Karpas-422 (cell line): ENCODE data around the gene TMEM238L. TPM values are rescaled to one million over a fixed set of nuclear protein-coding genes. Genes with fewer than 3 reads are reported as not detected.

Experiments
- DNase-seq: peaks from one replicate; pipeline ENCODE4 v3.0.0-alpha.2; 2015
- H2AFZ ChIP-seq: fragments of 200-600 bp; sonication (generic); 2 replicates; pipeline ENCODE4 v1.6.1; 2014; ENCODE audit warnings: antibody characterized with exemption, low read length, mixed read lengths
- H3K27ac ChIP-seq: fragments of 200-600 bp; sonication (generic); 2 replicates; pipeline ENCODE4 v1.5.1; 2014; ENCODE audit warnings: mild to moderate bottlenecking, low read length, moderate library complexity
- H3K27me3 ChIP-seq: fragments of 200-600 bp; sonication (generic); 2 replicates; pipeline ENCODE4 v1.6.1; 2014; ENCODE audit warnings: low read length, mixed read lengths
- H3K36me3 ChIP-seq: fragments of 200-600 bp; sonication (generic); 2 replicates; pipeline ENCODE4 v1.6.1; 2014; ENCODE audit warnings: low read length, mixed read lengths; ENCODE audit not compliant: insufficient read depth
- H3K4me1 ChIP-seq: fragments of 200-600 bp; sonication (generic); 2 replicates; pipeline ENCODE4 v1.6.1; 2014; ENCODE audit warnings: mild to moderate bottlenecking, low read length, mixed read lengths
- H3K4me2 ChIP-seq: fragments of 200-600 bp; sonication (generic); 2 replicates; pipeline ENCODE4 v1.6.1; 2014; ENCODE audit warnings: low read length, low read depth, mild to moderate bottlenecking; ENCODE audit not compliant: poor library complexity, severe bottlenecking
- H3K4me3 ChIP-seq: fragments of 200-600 bp; sonication (generic); 2 replicates; pipeline ENCODE4 v1.5.1; 2014; ENCODE audit warnings: mild to moderate bottlenecking, antibody characterized with exemption, low read length, mixed read lengths
- H3K79me2 ChIP-seq: fragments of 200-600 bp; sonication (generic); 2 replicates; pipeline ENCODE4 v1.6.1; 2014; ENCODE audit warnings: mild to moderate bottlenecking, low read length, mixed read lengths
- H3K9ac ChIP-seq: fragments of 200-600 bp; sonication (generic); 2 replicates; pipeline ENCODE4 v1.6.0; 2014; ENCODE audit warnings: low read length
- H3K9me2 ChIP-seq: fragments of 200-600 bp; sonication (generic), shearing (Covaris generic); replicated peaks from 2 replicates; pipeline ENCODE4 v1.6.0; 2014; ENCODE audit warnings: mild to moderate bottlenecking, low read length, moderate library complexity; ENCODE audit not compliant: insufficient read depth
- H3K9me3 ChIP-seq: fragments of 300-700, 200-600 bp; sonication (generic); 2 replicates; pipeline ENCODE4 v1.6.1; 2014; ENCODE audit warnings: low read length, mixed read lengths
- H4K20me1 ChIP-seq: fragments of 200-600 bp; sonication (generic); 2 replicates; pipeline ENCODE4 v1.6.1; 2014; ENCODE audit warnings: mild to moderate bottlenecking, antibody characterized with exemption, low read length, low read depth; ENCODE audit not compliant: insufficient read depth
- total RNA-seq: library from RNA; depleted of rRNA; stranded (reverse); fragments of >200 nt; shearing (Covaris generic); gene quantifications from 2 replicates; pipeline ENCODE4 v1.2.3, GENCODE V29; 2014; ENCODE audit warnings: low replicate concordance

The TMEM238L gene
- total RNA-seq, 1 experiment from 2014 or later = not detected

- Histone ChIP-seq H3K79me2 (no peaks in the 10 kb centered on the region), H3K36me3 (no peaks in the 10 kb centered on the region), H3K4me1 (no peaks in the 10 kb centered on the region), H3K27me3 (no peaks in the 10 kb centered on the region), H3K27ac (no peak overlapping the region), H3K9me2 (no peaks in the 10 kb centered on the region), H3K9ac (no peak overlapping the region), H3K4me2 (no peak overlapping the region), H3K9me3 (no peaks in the 10 kb centered on the region), H2AFZ (no peak overlapping the region), H3K4me3 (no peak overlapping the region), H4K20me1 (no peaks in the 10 kb centered on the region)
- DNase-seq = no peak
These were observed 48.9 kb downstream of the TMEM238L start for GRCh38 chr17:10754861-10755591.

GRCh38 chr17:10754109-10754508 lies 49.8 kb downstream of the TMEM238L start:
- Histone ChIP-seq H3K9me3 (no peaks in the 10 kb centered on the region), H3K9ac (no peak overlapping the region), H3K27ac (no peak overlapping the region), H3K4me3 (no peak overlapping the region), H3K79me2 (no peaks in the 10 kb centered on the region), H4K20me1 (no peaks in the 10 kb centered on the region), H2AFZ (no peak overlapping the region), H3K4me1 (no peaks in the 10 kb centered on the region), H3K27me3 (no peaks in the 10 kb centered on the region), H3K9me2 (no peaks in the 10 kb centered on the region), H3K36me3 (no peaks in the 10 kb centered on the region), H3K4me2 (no peak overlapping the region)
- peak; percentile 78 for DNase-seq

DNA sequence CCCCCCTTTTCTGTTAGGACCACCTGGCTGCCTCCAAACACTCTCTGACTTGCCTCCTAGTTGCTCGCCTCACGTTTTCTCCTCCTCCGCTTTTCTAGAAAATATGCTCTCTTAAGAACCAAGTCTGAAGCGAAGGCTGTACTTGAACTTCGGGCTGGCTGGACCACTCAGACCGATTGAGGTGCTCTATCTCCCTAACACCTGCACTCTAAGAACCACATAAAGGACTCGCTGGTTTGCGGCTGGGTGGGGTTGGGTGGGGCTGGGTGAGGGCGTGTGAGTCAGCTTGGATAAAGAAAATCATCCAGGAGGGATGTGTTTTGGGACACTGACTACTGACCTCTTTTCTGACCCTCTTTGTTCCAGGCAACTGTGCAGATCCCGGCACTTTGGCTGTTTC lies 51.2 kb downstream of the TMEM238L start:
- no peaks in the 10 kb centered on the region for H3K27me3 ChIP-seq
- no peak overlapping the region for H3K27ac ChIP-seq
- no peak overlapping the region for H3K9ac ChIP-seq
- DNase-seq = no peak
- no peaks in the 10 kb centered on the region for H3K4me1 ChIP-seq
- H3K9me3 ChIP-seq = no peaks in the 10 kb centered on the region
- no peak overlapping the region for H2AFZ ChIP-seq
- no peaks in the 10 kb centered on the region for H3K36me3 ChIP-seq
- H4K20me1 ChIP-seq = no peaks in the 10 kb centered on the region
- no peaks in the 10 kb centered on the region for H3K79me2 ChIP-seq
- H3K4me3 ChIP-seq = no peak overlapping the region
- H3K9me2 ChIP-seq = no peaks in the 10 kb centered on the region
- H3K4me2 ChIP-seq = no peak overlapping the region

DNA sequence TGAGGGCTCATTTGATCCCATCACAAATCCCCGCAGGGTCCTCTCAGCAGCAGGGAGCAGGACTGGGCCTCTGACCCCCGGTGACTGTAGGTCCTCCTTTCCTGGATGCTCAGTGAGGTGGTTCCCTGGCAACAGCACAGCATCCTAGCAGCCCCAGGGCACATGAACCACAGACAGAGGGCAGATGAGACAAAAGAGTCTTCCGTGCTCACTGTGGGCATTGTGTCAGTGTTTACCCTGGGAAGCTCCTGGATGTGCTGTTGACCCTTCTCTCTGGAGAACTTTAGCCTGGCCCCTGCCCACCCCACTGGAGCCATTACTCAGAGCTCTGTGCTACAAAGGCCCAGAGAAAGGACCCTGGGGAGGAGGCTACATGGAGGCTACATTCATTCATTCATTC lies 52.3 kb downstream of the TMEM238L start:
- Histone ChIP-seq H3K79me2 (no peaks in the 10 kb centered on the region), H3K9me3 (no peaks in the 10 kb centered on the region), H3K36me3 (no peaks in the 10 kb centered on the region), H3K4me2 (no peak overlapping the region), H3K4me1 (no peaks in the 10 kb centered on the region), H3K9ac (no peak overlapping the region), H3K27ac (no peak overlapping the region), H4K20me1 (no peaks in the 10 kb centered on the region), H3K4me3 (no peak overlapping the region), H3K9me2 (no peaks in the 10 kb centered on the region), H3K27me3 (no peaks in the 10 kb centered on the region), H2AFZ (no peak overlapping the region)
- DNase-seq = no peak

- no peaks in the 10 kb centered on the region for H4K20me1 ChIP-seq
- no peaks in the 10 kb centered on the region for H3K9me2 ChIP-seq
- no peak for DNase-seq
- no peak overlapping the region for H3K4me2 ChIP-seq
- H3K9me3 ChIP-seq = no peaks in the 10 kb centered on the region
- no peak overlapping the region for H3K4me3 ChIP-seq
- no peak overlapping the region for H3K27ac ChIP-seq
- no peak overlapping the region for H3K9ac ChIP-seq
- no peaks in the 10 kb centered on the region for H3K27me3 ChIP-seq
- no peaks in the 10 kb centered on the region for H3K36me3 ChIP-seq
- no peaks in the 10 kb centered on the region for H3K4me1 ChIP-seq
- H3K79me2 ChIP-seq = no peaks in the 10 kb centered on the region
- no peak overlapping the region for H2AFZ ChIP-seq
These were observed 53.7 kb downstream of the TMEM238L start for GRCh38 chr17:10750210-10750609.

- no peak overlapping the region for H2AFZ ChIP-seq
- H3K4me1 ChIP-seq = no peaks in the 10 kb centered on the region
- no peaks in the 10 kb centered on the region for H3K36me3 ChIP-seq
- H4K20me1 ChIP-seq = no peaks in the 10 kb centered on the region
- no peak for DNase-seq
- no peaks in the 10 kb centered on the region for H3K79me2 ChIP-seq
- H3K9me2 ChIP-seq = no peaks in the 10 kb centered on the region
- H3K27me3 ChIP-seq = no peaks in the 10 kb centered on the region
- H3K9me3 ChIP-seq = no peaks in the 10 kb centered on the region
- H3K9ac ChIP-seq = no peak overlapping the region
- H3K27ac ChIP-seq = no peak overlapping the region
- no peak overlapping the region for H3K4me2 ChIP-seq
- H3K4me3 ChIP-seq = no peak overlapping the region
These were observed 55.2 kb downstream of the TMEM238L start for GRCh38 chr17:10748531-10749181.

- no peak overlapping the region for H3K4me2 ChIP-seq
- H3K27ac ChIP-seq = no peak overlapping the region
- no peak overlapping the region for H3K4me3 ChIP-seq
- DNase-seq = peak; percentile 21
- no peak overlapping the region for H2AFZ ChIP-seq
- H4K20me1 ChIP-seq = no peaks in the 10 kb centered on the region
- no peaks in the 10 kb centered on the region for H3K4me1 ChIP-seq
- no peaks in the 10 kb centered on the region for H3K27me3 ChIP-seq
- no peaks in the 10 kb centered on the region for H3K36me3 ChIP-seq
- H3K9me3 ChIP-seq = no peaks in the 10 kb centered on the region
- H3K9me2 ChIP-seq = no peaks in the 10 kb centered on the region
- H3K9ac ChIP-seq = no peak overlapping the region
- no peaks in the 10 kb centered on the region for H3K79me2 ChIP-seq
These were observed 58.7 kb downstream of the TMEM238L start for GRCh38 chr17:10745231-10745630.
